DND-41 (cell line): ENCODE measurements around the gene CDKN2D.
A peak's percentile ranks its signal among the peaks of the same experiment; 100 is the strongest.
"Not testable (repeated sequence)": the region's sequence is repeated elsewhere in the genome, so short reads cannot be mapped to it uniquely, and the experiment has no call there.

Source experiments
- ATAC-seq: fragments of 200-7000 bp; cut with Tn5 transposase; 3 replicates; pipeline ENCODE4 v1.9.1; 2021; ENCODE audit warnings: low read depth; ENCODE audit not compliant: insufficient read depth
- DNase-seq: peaks from one replicate; pipeline ENCODE4 v3.0.0-alpha.2; 2020
- H2AFZ ChIP-seq: 2 replicates; pipeline ENCODE4 v1.6.0; 2012; ENCODE audit warnings: low read depth, low read length
- H3K27ac ChIP-seq: 2 replicates; pipeline ENCODE4 v1.5.1; 2012; ENCODE audit warnings: low read length, inconsistent platforms
- H3K27me3 ChIP-seq: fragments of 200-600 bp; sonication (generic); 2 replicates; pipeline ENCODE4 v1.6.0; 2012; ENCODE audit warnings: low read length, mild to moderate bottlenecking, inconsistent platforms; ENCODE audit not compliant: insufficient read depth, poor library complexity
- H3K36me3 ChIP-seq: 2 replicates; pipeline ENCODE4 v1.5.1; 2012; ENCODE audit warnings: low read length, inconsistent platforms; ENCODE audit not compliant: insufficient read depth
- H3K4me1 ChIP-seq: 2 replicates; pipeline ENCODE4 v1.5.1; 2012; ENCODE audit warnings: mild to moderate bottlenecking, low read length; ENCODE audit not compliant: insufficient read depth
- H3K4me2 ChIP-seq: 2 replicates; pipeline ENCODE4 v1.6.0; 2012; ENCODE audit warnings: mild to moderate bottlenecking, moderate library complexity, low read length, inconsistent platforms; ENCODE audit not compliant: insufficient read depth
- H3K4me3 ChIP-seq, 2 experiments: fragments of 200-600 bp in 1 of 2; shearing (Covaris generic) in 1 of 2; 2 replicates each; pipeline ENCODE4 v1.5.1; 2012 to 2016; ENCODE audit warnings: inconsistent platforms in 2 of 2, low read length in 2 of 2, mild to moderate bottlenecking in 2 of 2, low read depth in 1 of 2, moderate library complexity in 1 of 2
- H3K79me2 ChIP-seq: 2 replicates; pipeline ENCODE4 v1.6.0; 2012; ENCODE audit warnings: low read length, inconsistent platforms; ENCODE audit not compliant: insufficient read depth
- H3K9ac ChIP-seq: 2 replicates; pipeline ENCODE4 v1.6.0; 2012; ENCODE audit warnings: low read depth, mild to moderate bottlenecking, inconsistent platforms, low read length, moderate library complexity
- H3K9me3 ChIP-seq: 2 replicates; pipeline ENCODE4 v1.5.1; 2012; ENCODE audit warnings: low read length, moderate library complexity, mild to moderate bottlenecking, inconsistent platforms; ENCODE audit not compliant: insufficient read depth, severe bottlenecking
- H4K20me1 ChIP-seq: 2 replicates; pipeline ENCODE4 v1.6.0; 2012; ENCODE audit warnings: low read length; ENCODE audit not compliant: insufficient read depth
- CTCF ChIP-seq: IDR thresholded peaks from 2 replicates; pipeline ENCODE4 v1.5.1; 2012; ENCODE audit warnings: borderline replicate concordance, low read length, moderate library complexity, mild to moderate bottlenecking; ENCODE audit not compliant: poor library complexity, severe bottlenecking; ENCODE audit errors: extremely low read depth
- EZH2 ChIP-seq: IDR thresholded peaks from 3 replicates; pipeline ENCODE4 v1.6.1; 2012; ENCODE audit warnings: borderline replicate concordance, low read depth, mild to moderate bottlenecking, moderate library complexity, low read length, inconsistent platforms; ENCODE audit not compliant: severe bottlenecking

Gene CDKN2D

GRCh38 chr19:10553943-10554381 lies 14.8 kb downstream of the CDKN2D start:
- H3K9me3 ChIP-seq, result no peaks in the 10 kb centered on the region
- no peak overlapping the region for H2AFZ ChIP-seq
- H3K36me3 ChIP-seq, result peaks cover 77% of the 10 kb centered on the region
- no peak for TF ChIP-seq EZH2
- peaks cover 10% of the 10 kb centered on the region for H4K20me1 ChIP-seq
- H3K4me3 ChIP-seq, result no peak overlapping the region
- H3K27me3 ChIP-seq, result no peaks in the 10 kb centered on the region
- H3K4me2 ChIP-seq, result peak overlapping the region; percentile 50
- peaks cover 21% of the 10 kb centered on the region for H3K79me2 ChIP-seq
- DNase-seq, result peak; percentile 98
- peak overlapping the region; percentile 50 for H3K9ac ChIP-seq
- ATAC-seq, result peak; percentile 86
- peaks cover 76% of the 10 kb centered on the region for H3K4me1 ChIP-seq
- H3K27ac ChIP-seq, result peak overlapping the region; percentile 96

- peaks cover 76% of the 10 kb centered on the region for H3K4me1 ChIP-seq
- H3K36me3 ChIP-seq, result peaks cover 80% of the 10 kb centered on the region
- peaks cover 10% of the 10 kb centered on the region for H4K20me1 ChIP-seq
- peak overlapping the region; percentile 96 for H3K27ac ChIP-seq
- no peaks in the 10 kb centered on the region for H3K27me3 ChIP-seq
- TF ChIP-seq EZH2, result no peak
- no peak for TF ChIP-seq CTCF
- no peaks in the 10 kb centered on the region for H3K9me3 ChIP-seq
- peak overlapping the region in 1 of 2 experiments; percentile 29; a peak in 1 of 4 replicates for H3K4me3 ChIP-seq
- no peak overlapping the region for H2AFZ ChIP-seq
- ATAC-seq (0 out of 3 replicates have a peak, but pooled peaks have one; percentile 9), DNase-seq (peak; percentile 65)
- peak overlapping the region; percentile 50 for H3K9ac ChIP-seq
- H3K4me2 ChIP-seq, result peak overlapping the region; percentile 49
- H3K79me2 ChIP-seq, result peaks cover 29% of the 10 kb centered on the region
These were observed 15.6 kb downstream of the CDKN2D start for GRCh38 chr19:10553087-10553667.

GRCh38 chr19:10552510-10553053 lies 16.2 kb downstream of the CDKN2D start:
- peaks cover 31% of the 10 kb centered on the region for H3K79me2 ChIP-seq
- H3K4me2 ChIP-seq, result peak overlapping the region; percentile 49
- DNase-seq (peak; percentile 67), ATAC-seq (peak; percentile 16; the same call in 2 of the 3 replicates)
- no peaks in the 10 kb centered on the region for H3K27me3 ChIP-seq
- peaks cover 71% of the 10 kb centered on the region for H3K4me1 ChIP-seq
- peaks cover 10% of the 10 kb centered on the region for H4K20me1 ChIP-seq
- peak overlapping the region in 1 of 2 experiments; percentile 10; a peak in 2 of 4 replicates for H3K4me3 ChIP-seq
- H2AFZ ChIP-seq, result no peak overlapping the region
- H3K9me3 ChIP-seq, result no peaks in the 10 kb centered on the region
- peaks cover 75% of the 10 kb centered on the region for H3K36me3 ChIP-seq
- peak overlapping the region; percentile 50 for H3K9ac ChIP-seq
- peak overlapping the region; percentile 96 for H3K27ac ChIP-seq
- TF ChIP-seq EZH2, result no peak
- no peak for TF ChIP-seq CTCF

GRCh38 chr19:10551698-10552301 lies 17.0 kb downstream of the CDKN2D start:
- H3K4me1 ChIP-seq, result peaks cover 65% of the 10 kb centered on the region
- H3K36me3 ChIP-seq, result peaks cover 77% of the 10 kb centered on the region
- H3K9me3 ChIP-seq, result no peaks in the 10 kb centered on the region
- H3K9ac ChIP-seq, result peak overlapping the region; percentile 50
- TF ChIP-seq CTCF (peak; percentile 56), EZH2 (no peak)
- no peak for ATAC-seq
- no peaks in the 10 kb centered on the region for H3K27me3 ChIP-seq
- H4K20me1 ChIP-seq, result peaks cover 10% of the 10 kb centered on the region
- peak; percentile 66 for DNase-seq
- H3K4me2 ChIP-seq, result peak overlapping the region; percentile 49
- no peak overlapping the region for H3K4me3 ChIP-seq
- H3K79me2 ChIP-seq, result peaks cover 36% of the 10 kb centered on the region
- H2AFZ ChIP-seq, result no peak overlapping the region
- peak overlapping the region; percentile 96 for H3K27ac ChIP-seq

GRCh38 chr19:10551006-10551405 lies 17.8 kb downstream of the CDKN2D start:
- Histone ChIP-seq H3K4me1 (peaks cover 58% of the 10 kb centered on the region), H3K27ac (peak overlapping the region; percentile 14; the same call in 1 of the 2 replicates), H3K79me2 (peaks cover 41% of the 10 kb centered on the region), H3K36me3 (peaks cover 76% of the 10 kb centered on the region)
- H3K9me3 ChIP-seq, ATAC-seq, H3K4me2 ChIP-seq, H2AFZ ChIP-seq, H3K27me3 ChIP-seq, H3K9ac ChIP-seq, H4K20me1 ChIP-seq, H3K4me3 ChIP-seq, DNase-seq: not testable (repeated sequence)
